HG03159 (cell line): ENCODE results near the gene KIF20A.
"Not testable (repeated sequence)": the region's sequence is repeated elsewhere in the genome, so short reads cannot be mapped to it uniquely, and the experiment has no call there.

Source experiments
- ATAC-seq: cut with Tn5 transposase; IDR thresholded peaks from one replicate; pipeline ENCODE4 v1.9.1; 2021; ENCODE audit warnings: mild to moderate bottlenecking, moderate library complexity; ENCODE audit not compliant: unreplicated experiment

KIF20A gene

DNA sequence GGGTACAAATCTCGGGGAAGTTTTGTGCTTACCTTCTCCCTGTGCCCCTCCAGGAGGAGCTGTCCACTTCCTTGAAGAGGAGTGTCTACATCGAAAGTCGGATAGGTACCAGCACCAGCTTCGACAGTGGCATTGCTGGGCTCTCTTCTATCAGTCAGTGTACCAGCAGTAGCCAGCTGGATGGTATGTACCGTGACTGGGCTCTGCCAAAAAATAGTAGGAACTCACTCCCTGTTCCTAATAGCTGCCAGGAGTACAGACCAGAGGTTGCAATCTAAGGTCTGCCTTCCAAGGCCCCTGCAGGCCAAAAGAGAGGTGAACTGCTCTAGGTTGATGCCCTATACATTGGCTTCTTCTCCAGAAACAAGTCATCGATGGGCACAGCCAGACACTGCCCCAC lies 3.9 kb downstream of the KIF20A start:
- ATAC-seq, result no peak

DNA sequence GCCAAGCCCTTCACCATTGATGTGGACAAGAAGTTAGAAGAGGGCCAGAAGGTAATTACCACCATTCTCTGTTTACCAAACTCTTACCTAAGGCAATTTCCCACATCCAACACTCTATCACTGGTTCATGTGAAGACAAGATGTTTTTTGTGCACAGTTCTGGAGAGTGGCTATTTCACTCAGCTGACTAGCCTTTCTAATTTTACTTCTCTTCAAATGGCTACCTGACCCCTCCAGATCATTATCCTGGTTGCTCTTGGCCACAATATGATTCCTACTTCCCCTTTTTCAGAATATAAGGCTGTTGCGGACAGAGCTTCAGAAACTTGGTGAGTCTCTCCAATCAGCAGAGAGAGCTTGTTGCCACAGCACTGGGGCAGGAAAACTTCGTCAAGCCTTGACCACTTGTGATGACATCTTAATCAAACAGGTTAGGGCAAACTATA lies 7.1 kb downstream of the KIF20A start:
- no peak for ATAC-seq

DNA sequence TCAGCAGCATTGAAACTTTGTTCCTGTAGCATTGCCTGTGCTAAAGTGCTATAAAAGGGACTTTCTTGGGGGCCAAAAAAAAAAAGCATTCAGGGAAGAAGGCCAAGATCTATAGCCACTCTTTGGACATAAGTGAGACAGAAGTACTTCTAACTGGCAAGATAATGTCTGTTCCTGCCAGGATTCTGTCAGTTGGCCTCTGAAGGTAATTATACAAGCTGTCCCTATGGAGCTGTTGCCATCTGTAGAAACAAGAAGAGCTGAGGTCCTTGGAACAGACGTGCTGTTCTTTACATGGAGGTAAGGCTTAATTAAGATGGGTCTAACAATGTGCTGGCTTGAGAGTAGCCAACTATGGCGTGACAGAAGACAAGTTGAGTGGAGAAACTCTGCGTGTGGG lies 9.7 kb downstream of the KIF20A start:
- ATAC-seq, result no peak

DNA sequence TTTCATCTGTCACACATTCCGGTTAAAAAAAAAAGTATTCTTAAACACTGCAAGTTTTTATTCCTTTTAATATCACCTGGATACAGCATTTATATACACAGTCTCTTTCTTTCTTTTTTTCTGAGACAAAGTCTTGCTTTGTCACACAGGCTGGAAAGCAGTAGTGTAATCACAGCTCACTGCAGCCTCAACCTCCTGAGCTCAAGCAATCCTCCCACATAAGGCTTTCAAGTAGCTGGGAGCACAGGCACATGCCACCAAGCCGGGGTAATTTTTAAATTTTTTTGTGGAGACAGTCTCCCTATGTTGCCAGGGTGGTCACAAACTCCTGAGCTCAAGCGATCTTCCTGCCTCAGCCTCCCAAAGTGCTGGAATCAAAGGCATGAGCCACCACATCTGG lies 13.9 kb downstream of the KIF20A start:
- ATAC-seq, result no peak

DNA sequence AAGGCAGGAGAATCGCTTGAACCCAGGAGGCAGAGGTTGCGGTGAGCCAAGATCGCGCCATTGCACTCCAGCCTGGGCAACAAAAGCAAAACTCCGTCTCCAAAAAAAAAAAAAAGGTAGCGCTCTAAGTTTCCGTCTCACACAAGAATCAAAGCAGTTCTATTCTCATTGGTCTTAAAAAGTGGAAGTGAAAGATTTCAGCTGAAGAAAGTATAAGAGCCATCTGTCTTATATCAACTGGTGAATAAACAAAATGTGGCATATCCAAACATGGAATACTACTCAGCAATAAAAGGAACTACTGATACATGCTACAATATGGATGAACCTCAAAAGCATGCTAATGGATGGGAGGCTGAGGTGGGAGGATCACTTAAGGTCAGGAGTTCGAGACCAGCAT lies 14.9 kb downstream of the KIF20A start:
- ATAC-seq, result not testable (repeated sequence)

DNA sequence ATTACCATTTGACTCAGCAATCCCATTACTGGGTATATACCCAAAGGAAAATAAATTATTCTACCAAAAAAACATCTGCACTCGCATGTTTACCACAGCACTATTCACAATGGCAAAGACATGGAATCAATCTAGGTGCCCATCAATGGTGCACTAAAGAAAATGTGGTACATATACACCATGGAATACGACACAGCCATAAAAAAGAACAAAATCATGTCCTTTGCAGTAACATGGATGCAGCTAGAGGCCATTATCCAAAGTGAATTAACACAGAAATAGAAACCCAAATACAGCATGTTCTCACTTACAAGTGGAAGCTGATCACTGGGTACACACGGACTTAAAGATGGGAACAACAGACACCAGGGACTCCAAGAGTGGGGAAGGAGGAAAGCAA lies 32.1 kb downstream of the KIF20A start:
- ATAC-seq, result no peak

DNA sequence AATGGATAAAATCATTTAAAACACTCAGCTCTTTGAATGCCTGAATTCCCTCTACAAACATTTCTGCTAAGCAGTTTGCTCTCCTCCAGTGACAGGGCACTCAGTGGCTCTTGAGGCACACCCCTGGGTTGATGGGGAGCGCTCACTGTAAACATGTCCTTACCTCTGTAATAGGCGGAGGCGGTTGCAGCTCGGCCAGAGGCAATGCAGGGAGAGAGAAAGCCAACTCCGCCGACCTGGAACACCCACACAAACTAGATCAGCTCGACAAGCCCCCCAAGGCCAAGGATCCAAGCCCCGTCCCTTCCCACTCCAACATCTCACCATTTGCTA lies 33.9 kb downstream of the KIF20A start:
- peak; percentile 34 for ATAC-seq

DNA sequence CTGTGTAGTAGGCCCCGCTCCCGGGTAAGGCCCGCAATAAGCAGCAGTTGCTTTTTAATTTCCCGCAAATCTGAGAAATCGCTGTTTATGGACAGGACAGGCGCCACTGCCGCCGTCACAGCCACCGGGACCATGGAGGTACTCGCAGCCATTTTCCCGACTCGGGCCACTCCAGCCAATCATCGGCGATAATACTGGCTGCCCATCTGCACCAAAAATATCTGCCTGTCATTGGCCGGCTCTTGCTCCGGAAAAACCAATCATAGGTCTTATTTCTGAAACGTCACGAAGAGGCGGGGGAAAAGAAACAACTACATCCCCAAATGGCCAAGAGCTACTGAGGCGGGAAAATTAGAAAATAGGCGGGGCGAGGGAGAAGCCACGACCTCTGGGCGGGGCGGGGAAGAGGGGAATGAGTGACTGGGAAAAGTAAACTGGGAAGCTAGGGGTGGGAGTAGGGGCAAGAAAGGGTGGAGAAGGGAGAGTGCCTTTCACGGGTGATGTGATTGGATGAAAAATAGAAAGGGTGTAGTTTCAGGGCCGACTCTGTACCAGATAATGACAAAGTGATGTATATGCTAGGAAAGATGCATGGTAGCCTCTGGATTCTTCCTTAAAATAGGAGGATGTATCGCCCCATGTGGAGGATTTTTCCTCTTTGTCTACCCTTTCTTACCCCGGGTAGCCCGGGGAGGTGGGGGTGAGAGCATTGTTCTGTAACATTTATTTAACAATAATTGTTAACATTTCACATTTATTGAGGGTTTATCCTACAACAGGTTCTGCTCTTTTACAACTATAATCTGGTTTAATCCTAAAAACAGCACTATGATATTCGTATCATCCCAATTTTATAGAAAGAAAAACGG lies 34.5 kb downstream of the KIF20A start, which contains the start of gene CDC23:
Gene CDC23 (minus strand): TSS at position 163 of the 869 bp plus-strand sequence. CDS start 11 bp downstream, at position 152.
- ATAC-seq, result peak; percentile 97

DNA sequence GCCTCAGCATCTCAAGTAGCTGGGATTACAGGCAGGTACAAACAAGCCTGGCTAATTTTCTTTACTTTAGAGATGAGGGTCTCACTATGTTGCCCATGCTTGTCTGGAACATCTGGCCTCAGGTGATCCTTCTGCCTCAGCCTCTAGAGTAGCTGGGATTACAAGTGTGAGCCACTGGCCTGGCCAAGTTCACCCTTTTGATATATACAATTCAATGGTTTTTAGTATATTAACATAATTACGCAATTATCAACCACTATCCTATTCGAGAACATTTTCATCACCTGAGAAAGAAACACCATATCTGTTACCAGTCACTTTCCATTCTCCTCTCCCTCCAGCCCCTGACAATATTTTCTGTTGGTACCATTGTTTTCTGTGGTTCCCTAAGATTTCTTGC lies 37.9 kb downstream of the KIF20A start:
- no peak for ATAC-seq

DNA sequence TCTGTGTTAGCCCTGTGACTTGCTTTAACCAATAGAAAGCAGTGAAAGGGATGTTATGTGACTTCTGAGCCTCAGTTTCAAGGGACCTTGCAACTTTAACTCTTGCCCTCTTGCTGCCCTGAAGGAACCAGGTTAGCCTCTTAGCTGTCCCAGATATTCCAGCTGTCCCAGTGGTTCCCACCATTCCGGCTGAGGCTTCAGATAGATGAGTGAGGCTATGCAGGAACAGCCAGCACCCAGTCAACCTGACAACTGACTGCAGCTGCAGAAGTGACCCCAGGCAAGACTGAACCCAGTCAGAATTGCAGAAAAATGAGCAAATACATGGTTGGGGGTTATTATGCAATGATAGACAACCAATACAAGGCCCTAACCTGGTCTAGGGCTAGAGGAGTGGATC lies 44.6 kb downstream of the KIF20A start:
- no peak for ATAC-seq

DNA sequence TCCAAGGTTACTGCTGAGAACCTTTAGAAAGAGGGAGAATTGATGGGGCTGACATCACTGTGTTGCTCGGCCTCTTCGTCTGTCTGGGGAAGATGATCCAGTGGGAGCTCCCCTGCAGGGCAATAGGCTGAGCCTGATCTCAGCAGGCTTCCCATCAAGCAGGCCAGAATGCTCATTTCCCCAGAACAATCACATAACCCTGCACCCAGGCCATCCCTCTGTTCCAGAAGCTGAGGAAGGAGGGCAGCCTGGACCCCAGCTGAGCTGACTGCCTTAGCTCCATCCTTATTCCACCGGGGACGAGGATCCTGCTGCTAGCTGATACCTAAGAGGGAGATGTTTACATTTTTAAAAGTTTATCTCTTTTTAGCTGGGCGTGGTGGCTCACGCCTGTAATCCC lies 45.8 kb downstream of the KIF20A start:
- ATAC-seq, result no peak

DNA sequence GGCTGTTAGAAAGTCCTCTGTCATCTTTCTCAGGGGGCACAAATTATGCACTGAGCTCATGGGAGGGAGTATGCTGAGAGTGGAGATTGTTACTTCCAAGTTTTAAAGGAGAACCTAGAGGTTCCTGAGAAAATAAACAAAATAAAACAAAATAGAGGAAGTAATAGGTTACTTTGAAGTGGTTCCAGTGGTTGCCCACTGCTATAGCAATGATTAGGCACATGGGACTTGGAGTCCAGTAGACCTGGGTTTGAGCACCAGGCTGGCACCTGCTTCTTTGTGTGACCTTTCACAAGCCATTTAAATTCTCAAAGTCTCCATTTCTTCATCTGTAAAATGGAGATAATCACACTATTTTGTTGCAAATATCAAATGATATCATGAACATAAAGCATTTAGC lies 48.0 kb downstream of the KIF20A start:
- no peak for ATAC-seq

DNA sequence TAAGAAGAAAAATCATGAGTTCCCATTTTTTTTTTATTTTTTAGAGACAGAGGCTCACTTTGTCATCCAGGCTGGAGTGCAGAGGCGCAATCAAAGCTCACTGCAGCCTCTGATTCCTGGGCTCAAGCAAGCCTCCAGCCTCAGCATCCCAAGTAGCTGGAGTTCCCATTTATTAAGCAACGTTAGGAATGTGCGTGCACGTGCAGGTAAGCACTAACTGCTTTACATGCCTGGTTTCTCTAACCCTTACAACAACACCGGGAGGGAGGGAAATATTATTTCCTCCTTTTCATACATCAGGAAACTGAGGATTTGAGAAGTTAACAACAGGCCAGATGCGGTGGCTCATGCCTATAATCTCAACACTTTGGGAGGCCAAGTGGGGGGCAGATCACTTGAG lies 50.5 kb downstream of the KIF20A start:
- ATAC-seq, result no peak

DNA sequence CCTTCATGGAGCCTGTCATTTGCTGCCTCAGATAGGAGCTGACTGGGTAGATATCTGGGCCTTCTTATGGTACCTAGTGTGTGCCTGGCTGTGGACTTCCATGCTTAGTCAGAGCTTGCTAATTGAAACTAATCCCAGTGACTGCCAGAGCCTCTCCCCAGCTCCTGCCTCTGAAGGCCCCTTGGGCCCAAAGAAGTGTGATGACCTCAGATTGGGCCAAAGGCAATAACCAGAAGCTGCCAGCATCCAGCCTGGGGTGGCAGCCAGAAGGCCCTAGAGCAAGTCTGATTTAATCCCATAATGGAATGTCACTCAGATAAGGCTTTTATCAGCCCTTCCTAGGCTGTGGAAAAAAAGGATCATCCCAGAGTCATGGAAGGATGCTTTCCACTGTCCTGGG lies 51.3 kb downstream of the KIF20A start:
- no peak for ATAC-seq

DNA sequence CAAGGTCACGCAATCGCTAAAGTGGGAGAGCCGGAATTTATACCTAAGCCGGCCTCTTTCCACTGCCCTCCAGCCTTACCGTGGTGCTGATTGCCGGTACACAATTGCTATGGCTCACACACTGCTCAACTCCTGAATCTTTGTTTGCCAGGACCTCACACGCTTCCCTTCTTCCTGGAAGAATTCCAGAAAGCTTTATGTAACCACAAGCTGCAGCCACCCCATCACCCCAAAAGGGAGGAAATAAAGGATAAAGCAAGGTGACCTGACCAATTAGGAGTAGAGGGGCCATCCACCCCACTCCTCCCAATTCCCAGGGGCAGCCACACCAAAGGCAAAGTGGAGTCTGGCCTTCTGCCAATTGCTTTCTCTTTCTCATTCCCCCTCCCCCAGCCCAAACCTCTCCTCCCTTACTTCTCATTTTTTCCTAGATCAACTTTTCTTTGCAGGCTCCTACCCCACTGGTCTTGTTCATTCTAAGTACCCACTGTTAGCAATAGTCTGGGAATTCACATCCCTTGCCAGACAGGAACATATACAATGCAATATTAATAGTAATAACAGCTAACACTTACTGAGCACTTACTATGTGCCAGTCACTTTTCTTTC lies 52.2 kb downstream of the KIF20A start:
- ATAC-seq, result no peak

DNA sequence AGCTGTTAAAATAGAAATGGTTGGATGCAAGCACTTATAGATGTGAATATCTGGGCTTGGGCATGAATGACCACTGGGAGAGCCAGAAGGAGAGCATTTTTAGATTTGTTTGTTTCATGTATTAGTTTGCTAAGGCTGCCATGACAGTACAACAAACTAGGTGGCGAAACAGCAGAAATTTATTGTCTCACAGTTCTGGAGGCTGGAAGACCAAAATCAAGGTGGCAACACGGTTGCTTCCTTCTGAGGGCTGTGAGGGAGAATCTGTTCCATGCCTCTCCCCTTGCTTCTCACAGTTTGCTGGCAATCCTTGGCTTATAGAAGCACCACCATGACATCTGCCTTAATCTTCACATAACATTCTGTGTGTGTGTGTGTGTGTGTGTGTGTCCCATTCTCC lies 54.4 kb downstream of the KIF20A start:
- no peak for ATAC-seq

DNA sequence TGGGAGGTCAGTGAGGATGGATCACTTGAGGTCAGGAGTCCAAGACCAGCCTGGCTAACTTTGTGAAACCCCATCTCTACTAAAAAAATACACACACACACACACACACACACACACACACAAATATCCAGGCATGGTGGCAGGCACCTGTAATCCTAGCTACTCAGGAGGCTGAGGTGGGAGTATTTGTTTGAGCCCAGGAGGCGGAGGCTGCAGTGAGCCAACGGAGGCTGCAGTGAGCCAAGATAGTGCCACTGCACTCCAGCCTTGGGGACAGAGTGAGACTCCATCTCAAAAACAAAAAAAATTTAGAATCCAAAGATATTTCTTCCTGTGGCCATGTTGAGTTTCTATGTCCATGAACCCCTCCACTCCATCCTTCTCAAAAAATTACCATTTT lies 55.7 kb downstream of the KIF20A start:
- ATAC-seq, result no peak
